Measurements from ENCODE around the gene RAG1. TPM values are rescaled to one million over a fixed set of nuclear protein-coding genes. Genes with fewer than 3 reads are reported as not detected.

Gene RAG1
- polyA plus RNA-seq, 1 donor (not counting 4 experiments of a cell fraction or from before 2014, with no cell fraction given), result 1.3 TPM

- no peak for TF ChIP-seq CTCF (optimal IDR thresholded peaks at IDR 0.05 in 1 of 3, IDR thresholded peaks at IDR 0.05 in 1 of 3, conservative IDR thresholded peaks at IDR 0.05 in 1 of 3; ENCODE audit: extremely low read depth in 1 of 3, insufficient read depth in 2 of 3, low read length in 3 of 3)
- no peak for TF ChIP-seq EZH2 (IDR thresholded peaks at IDR 0.05; ENCODE audit: low read length)
- Histone ChIP-seq H2AFZ (ENCODE audit: control insufficient read depth, low read length) (no peak overlapping the region), H3K9me3 (ENCODE audit: control insufficient read depth, low read depth, low read length) (no peaks in the 10 kb centered on the region), H3K36me3 (ENCODE audit: control insufficient read depth in 2 of 2, extremely low read depth in 1 of 2, insufficient read depth in 2 of 2, low read length in 2 of 2) (no peaks in the 10 kb centered on the region), H3K4me3 (ENCODE audit: control insufficient read depth in 2 of 3, extremely low read depth in 1 of 3, insufficient read depth in 2 of 3, low read depth in 1 of 3, low read length in 3 of 3) (no peak overlapping the region), H3K9me1 (ENCODE audit: control insufficient read depth, extremely low read depth, insufficient read depth, low read length) (no peaks in the 10 kb centered on the region), H4K20me1 (ENCODE audit: control insufficient read depth, extremely low read depth, insufficient read depth, low read length) (no peaks in the 10 kb centered on the region), H3K79me2 (ENCODE audit: control insufficient read depth, insufficient read depth, low read length) (no peaks in the 10 kb centered on the region), H3K4me2 (ENCODE audit: control insufficient read depth, extremely low read depth, insufficient read depth, low read depth, low read length) (no peak overlapping the region), H3K4me1 (ENCODE audit: control insufficient read depth, extremely low read depth, insufficient read depth, low read length) (no peaks in the 10 kb centered on the region), H3K9ac (ENCODE audit: control insufficient read depth, extremely low read depth, insufficient read depth, low read length) (no peak overlapping the region), H3K27me3 (ENCODE audit: control insufficient read depth, extremely low read depth, insufficient read depth, low read length) (no peaks in the 10 kb centered on the region), H3K27ac (ENCODE audit: control insufficient read depth, insufficient read depth, low read length) (no peak overlapping the region)
- DNase-seq (ENCODE audit: low read depth, low spot score), result no peak
- dilution Hi-C loops (cut with MboI; ENCODE audit: extremely low pct_ligation_motif_present, low sequenced_read_pairs), result no loop called here
- no peak for FAIRE-seq
These were observed 10.7 kb downstream of the RAG1 start for GRCh38 chr11:36578458-36578857.

- no peaks in the 10 kb centered on the region for H3K79me2 ChIP-seq (ENCODE audit: control insufficient read depth, insufficient read depth, low read length)
- H3K4me2 ChIP-seq (ENCODE audit: control insufficient read depth, extremely low read depth, insufficient read depth, low read depth, low read length), result no peak overlapping the region
- no peak for FAIRE-seq
- no peaks in the 10 kb centered on the region for H3K36me3 ChIP-seq (ENCODE audit: control insufficient read depth in 2 of 2, extremely low read depth in 1 of 2, insufficient read depth in 2 of 2, low read length in 2 of 2)
- H3K9me3 ChIP-seq (ENCODE audit: control insufficient read depth, low read depth, low read length), result no peaks in the 10 kb centered on the region
- H3K4me1 ChIP-seq (ENCODE audit: control insufficient read depth, extremely low read depth, insufficient read depth, low read length), result no peaks in the 10 kb centered on the region
- no peaks in the 10 kb centered on the region for H3K9me1 ChIP-seq (ENCODE audit: control insufficient read depth, extremely low read depth, insufficient read depth, low read length)
- H3K9ac ChIP-seq (ENCODE audit: control insufficient read depth, extremely low read depth, insufficient read depth, low read length), result no peak overlapping the region
- no peaks in the 10 kb centered on the region for H3K27me3 ChIP-seq (ENCODE audit: control insufficient read depth, extremely low read depth, insufficient read depth, low read length)
- no peak for TF ChIP-seq EZH2 (IDR thresholded peaks at IDR 0.05; ENCODE audit: low read length)
- no peak for TF ChIP-seq CTCF (optimal IDR thresholded peaks at IDR 0.05 in 1 of 3, IDR thresholded peaks at IDR 0.05 in 1 of 3, conservative IDR thresholded peaks at IDR 0.05 in 1 of 3; ENCODE audit: extremely low read depth in 1 of 3, insufficient read depth in 2 of 3, low read length in 3 of 3)
- no peaks in the 10 kb centered on the region for H4K20me1 ChIP-seq (ENCODE audit: control insufficient read depth, extremely low read depth, insufficient read depth, low read length)
- dilution Hi-C loops (cut with MboI; ENCODE audit: extremely low pct_ligation_motif_present, low sequenced_read_pairs), result no loop called here
- H2AFZ ChIP-seq (ENCODE audit: control insufficient read depth, low read length), result no peak overlapping the region
- no peak overlapping the region for H3K4me3 ChIP-seq (ENCODE audit: control insufficient read depth in 2 of 3, extremely low read depth in 1 of 3, insufficient read depth in 2 of 3, low read depth in 1 of 3, low read length in 3 of 3)
- H3K27ac ChIP-seq (ENCODE audit: control insufficient read depth, insufficient read depth, low read length), result no peak overlapping the region
- no peak for DNase-seq (ENCODE audit: low read depth, low spot score)
These were observed 13.7 kb downstream of the RAG1 start for GRCh38 chr11:36581536-36581935.
